Measurements from ENCODE around the gene DPP9. TPM values are rescaled to one million over a fixed set of nuclear protein-coding genes. Genes with fewer than 3 reads are reported as not detected.
"Not testable (repeated sequence)": the region's sequence is repeated elsewhere in the genome, so short reads cannot be mapped to it uniquely, and the experiment has no call there.

The DPP9 gene
- polyA plus RNA-seq, 2 of the 4 experiments (the other 2 are of a cell fraction), result 10.1 to 53.5 TPM

DNA sequence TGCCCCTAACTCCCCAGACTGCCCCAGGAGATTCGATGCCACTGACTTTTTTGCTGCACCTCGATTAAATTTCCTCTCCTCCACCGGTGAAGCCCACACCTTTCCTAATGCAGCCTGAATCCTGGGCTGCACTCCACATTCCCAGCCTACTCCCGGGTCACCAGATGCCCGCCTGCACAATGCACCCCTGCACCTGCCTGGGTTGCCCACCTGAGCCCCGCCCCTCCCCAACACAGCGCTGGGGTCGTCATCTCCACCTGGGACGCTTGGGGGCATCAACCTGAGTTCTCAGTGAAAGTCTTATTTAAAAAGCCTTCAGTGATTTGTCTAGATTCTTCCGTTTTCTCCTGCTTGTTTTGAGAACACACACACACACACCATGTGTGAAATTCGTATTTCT, 24.5 kb upstream of the DPP9 start:
- peaks cover 10% of the 10 kb centered on the region; the same call in 2 of the 3 replicates for H3K4me1 ChIP-seq
- no peak for DNase-seq (ENCODE audit: low read depth in 1 of 2, low spot score in 1 of 2)
- 32% methylated on average over 11 of the region's 11 CpGs for WGBS (ENCODE audit: missing lambda C conversion rate)
- CTCF ChIA-PET, result interaction anchor here (2.4 to 4.8 kb wide), 2 partner anchors 15 to 42 kb away, joined by 9 to 17 read pairs; partner anchors contain the start of gene FEM1A
- POLR2A ChIA-PET, result no interaction called here
- no peak overlapping the region for H3K4me3 ChIP-seq
- no peak for FAIRE-seq
- TF ChIP-seq, protein P1, sequence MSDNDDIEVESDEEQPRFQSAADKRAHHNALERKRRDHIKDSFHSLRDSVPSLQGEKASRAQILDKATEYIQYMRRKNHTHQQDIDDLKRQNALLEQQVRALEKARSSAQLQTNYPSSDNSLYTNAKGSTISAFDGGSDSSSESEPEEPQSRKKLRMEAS (IDR thresholded peaks at IDR 0.05), result no peak
- TF ChIP-seq HOXB5 (CRISPR knock-in tag; IDR thresholded peaks at IDR 0.05) (no peak), SREBF2 (IDR thresholded peaks at IDR 0.05) (no peak), BHLHE40 (IDR thresholded peaks at IDR 0.05; ENCODE audit: low read depth, low read length) (no peak), CHD2 (IDR thresholded peaks at IDR 0.05; ENCODE audit: low read length, partially characterized antibody) (no peak), KDM5A (IDR thresholded peaks at IDR 0.05) (no peak), MAFK (IDR thresholded peaks at IDR 0.05; ENCODE audit: partially characterized antibody) (no peak), ZC3H11A (IDR thresholded peaks at IDR 0.05) (no peak), JUNB (IDR thresholded peaks at IDR 0.05) (no peak), TP53 (CRISPR knock-in tag; IDR thresholded peaks at IDR 0.05) (no peak), ZSCAN20 (CRISPR knock-in tag; IDR thresholded peaks at IDR 0.05) (no peak), HOXA7 (CRISPR knock-in tag; IDR thresholded peaks at IDR 0.05) (no peak), CBX2 (IDR thresholded peaks at IDR 0.05; ENCODE audit: borderline replicate concordance, low read depth) (no peak), CHD4 (IDR thresholded peaks at IDR 0.05; ENCODE audit: borderline replicate concordance) (no peak), EP300 (IDR thresholded peaks at IDR 0.05) (no peak)
- TF ChIP-seq, protein P2, sequence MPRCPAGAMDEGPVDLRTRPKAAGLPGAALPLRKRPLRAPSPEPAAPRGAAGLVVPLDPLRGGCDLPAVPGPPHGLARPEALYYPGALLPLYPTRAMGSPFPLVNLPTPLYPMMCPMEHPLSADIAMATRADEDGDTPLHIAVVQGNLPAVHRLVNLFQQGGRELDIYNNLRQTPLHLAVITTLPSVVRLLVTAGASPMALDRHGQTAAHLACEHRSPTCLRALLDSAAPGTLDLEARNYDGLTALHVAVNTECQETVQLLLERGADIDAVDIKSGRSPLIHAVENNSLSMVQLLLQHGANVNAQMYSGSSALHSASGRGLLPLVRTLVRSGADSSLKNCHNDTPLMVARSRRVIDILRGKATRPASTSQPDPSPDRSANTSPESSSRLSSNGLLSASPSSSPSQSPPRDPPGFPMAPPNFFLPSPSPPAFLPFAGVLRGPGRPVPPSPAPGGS (IDR thresholded peaks at IDR 0.05), result no peak
- TF ChIP-seq, protein P3, sequence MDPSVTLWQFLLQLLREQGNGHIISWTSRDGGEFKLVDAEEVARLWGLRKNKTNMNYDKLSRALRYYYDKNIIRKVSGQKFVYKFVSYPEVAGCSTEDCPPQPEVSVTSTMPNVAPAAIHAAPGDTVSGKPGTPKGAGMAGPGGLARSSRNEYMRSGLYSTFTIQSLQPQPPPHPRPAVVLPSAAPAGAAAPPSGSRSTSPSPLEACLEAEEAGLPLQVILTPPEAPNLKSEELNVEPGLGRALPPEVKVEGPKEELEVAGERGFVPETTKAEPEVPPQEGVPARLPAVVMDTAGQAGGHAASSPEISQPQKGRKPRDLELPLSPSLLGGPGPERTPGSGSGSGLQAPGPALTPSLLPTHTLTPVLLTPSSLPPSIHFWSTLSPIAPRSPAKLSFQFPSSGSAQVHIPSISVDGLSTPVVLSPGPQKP (IDR thresholded peaks at IDR 0.05; ENCODE audit: low read depth, low read length), result no peak
- TF ChIP-seq, protein P4, sequence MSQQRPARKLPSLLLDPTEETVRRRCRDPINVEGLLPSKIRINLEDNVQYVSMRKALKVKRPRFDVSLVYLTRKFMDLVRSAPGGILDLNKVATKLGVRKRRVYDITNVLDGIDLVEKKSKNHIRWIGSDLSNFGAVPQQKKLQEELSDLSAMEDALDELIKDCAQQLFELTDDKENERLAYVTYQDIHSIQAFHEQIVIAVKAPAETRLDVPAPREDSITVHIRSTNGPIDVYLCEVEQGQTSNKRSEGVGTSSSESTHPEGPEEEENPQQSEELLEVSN (IDR thresholded peaks at IDR 0.05; ENCODE audit: borderline replicate concordance, low read depth), result no peak
- TF ChIP-seq, protein P5, sequence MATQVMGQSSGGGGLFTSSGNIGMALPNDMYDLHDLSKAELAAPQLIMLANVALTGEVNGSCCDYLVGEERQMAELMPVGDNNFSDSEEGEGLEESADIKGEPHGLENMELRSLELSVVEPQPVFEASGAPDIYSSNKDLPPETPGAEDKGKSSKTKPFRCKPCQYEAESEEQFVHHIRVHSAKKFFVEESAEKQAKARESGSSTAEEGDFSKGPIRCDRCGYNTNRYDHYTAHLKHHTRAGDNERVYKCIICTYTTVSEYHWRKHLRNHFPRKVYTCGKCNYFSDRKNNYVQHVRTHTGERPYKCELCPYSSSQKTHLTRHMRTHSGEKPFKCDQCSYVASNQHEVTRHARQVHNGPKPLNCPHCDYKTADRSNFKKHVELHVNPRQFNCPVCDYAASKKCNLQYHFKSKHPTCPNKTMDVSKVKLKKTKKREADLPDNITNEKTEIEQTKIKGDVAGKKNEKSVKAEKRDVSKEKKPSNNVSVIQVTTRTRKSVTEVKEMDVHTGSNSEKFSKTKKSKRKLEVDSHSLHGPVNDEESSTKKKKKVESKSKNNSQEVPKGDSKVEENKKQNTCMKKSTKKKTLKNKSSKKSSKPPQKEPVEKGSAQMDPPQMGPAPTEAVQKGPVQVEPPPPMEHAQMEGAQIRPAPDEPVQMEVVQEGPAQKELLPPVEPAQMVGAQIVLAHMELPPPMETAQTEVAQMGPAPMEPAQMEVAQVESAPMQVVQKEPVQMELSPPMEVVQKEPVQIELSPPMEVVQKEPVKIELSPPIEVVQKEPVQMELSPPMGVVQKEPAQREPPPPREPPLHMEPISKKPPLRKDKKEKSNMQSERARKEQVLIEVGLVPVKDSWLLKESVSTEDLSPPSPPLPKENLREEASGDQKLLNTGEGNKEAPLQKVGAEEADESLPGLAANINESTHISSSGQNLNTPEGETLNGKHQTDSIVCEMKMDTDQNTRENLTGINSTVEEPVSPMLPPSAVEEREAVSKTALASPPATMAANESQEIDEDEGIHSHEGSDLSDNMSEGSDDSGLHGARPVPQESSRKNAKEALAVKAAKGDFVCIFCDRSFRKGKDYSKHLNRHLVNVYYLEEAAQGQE (IDR thresholded peaks at IDR 0.05), result no peak
- H3K4me2 ChIP-seq, result no peak overlapping the region
- H3K27ac ChIP-seq, result no peak overlapping the region
- no peaks in the 10 kb centered on the region for H3K9me3 ChIP-seq
- ATAC-seq, result no peak

DNA sequence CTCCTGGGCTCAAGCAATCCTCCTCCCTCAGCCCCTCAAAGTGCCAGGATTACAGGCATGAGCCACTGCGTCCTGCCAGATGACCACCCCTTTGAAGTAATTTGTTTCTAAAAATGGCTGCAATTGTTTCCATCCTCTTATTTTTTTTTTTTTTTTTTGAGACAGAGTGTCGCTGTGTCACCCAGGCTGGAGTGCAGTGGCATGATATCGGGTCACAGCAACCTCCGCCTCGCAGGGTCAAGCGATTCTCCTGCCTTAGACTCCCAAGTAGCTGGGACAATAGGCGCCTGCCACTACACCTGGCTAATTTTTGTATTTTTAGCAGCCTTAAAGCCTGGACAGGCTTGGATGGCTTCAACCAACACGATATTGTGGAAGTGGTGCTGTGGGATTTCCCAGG, 22.3 kb upstream of the DPP9 start:
- no peak for TF ChIP-seq ZSCAN20 (CRISPR knock-in tag; IDR thresholded peaks at IDR 0.05)
- no peak for TF ChIP-seq MAZ (IDR thresholded peaks at IDR 0.05; ENCODE audit: borderline replicate concordance, low read depth, low read length)
- no peak for TF ChIP-seq CEBPB (IDR thresholded peaks at IDR 0.05)
- H3K4me1 ChIP-seq, result peaks cover 10% of the 10 kb centered on the region; the same call in 2 of the 3 replicates
- FAIRE-seq (no peak), DNase-seq (ENCODE audit: low read depth in 1 of 2, low spot score in 1 of 2) (no peak), ATAC-seq (no peak)
- 79% methylated on average over 6 of the region's 8 CpGs for WGBS (ENCODE audit: missing lambda C conversion rate)
- H3K9me3 ChIP-seq, result no peaks in the 10 kb centered on the region
- CTCF ChIA-PET, result interaction anchor here (0.6 to 4.8 kb wide), 5 partner anchors 13 to 73 kb away, joined by 3 to 17 read pairs (median 4); partner anchors contain the start of gene FEM1A
- no peak overlapping the region for H3K4me3 ChIP-seq
- no peak overlapping the region; a peak in 1 of 6 replicates for H3K27ac ChIP-seq
- no peak overlapping the region for H3K4me2 ChIP-seq
- POLR2A ChIA-PET, result no interaction called here

DNA sequence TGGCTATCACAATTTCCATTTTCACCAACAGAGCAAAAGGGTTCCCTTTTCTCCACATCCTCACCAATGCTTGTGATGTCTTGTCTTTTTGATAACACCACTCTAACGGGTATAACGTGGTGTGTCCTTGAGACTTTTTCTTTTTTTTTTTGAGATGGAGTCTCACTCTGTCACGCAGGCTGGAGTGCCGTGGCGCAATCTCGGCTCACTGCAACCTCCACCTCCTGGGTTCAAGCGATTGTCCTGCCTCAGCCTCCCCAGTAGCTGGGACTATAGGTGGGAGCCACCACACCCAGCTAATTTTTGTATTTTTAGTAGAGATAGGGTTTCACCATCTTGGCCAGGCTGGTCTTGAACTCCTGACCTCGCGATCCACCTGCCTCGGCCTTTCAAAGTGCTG, 21.5 kb upstream of the DPP9 start:
- CTCF ChIA-PET, result interaction anchor here (0.6 to 4.8 kb wide), 5 partner anchors 22 to 122 kb away, joined by 3 to 17 read pairs (median 4); partner anchors contain the start of gene FEM1A
- H3K4me2 ChIP-seq, result peak overlapping the region; percentile 17; the same call in 1 of the 3 replicates
- FAIRE-seq; ATAC-seq; POLR2A ChIA-PET; H3K4me3 ChIP-seq; H3K9me3 ChIP-seq; DNase-seq (ENCODE audit: low read depth in 1 of 2, low spot score in 1 of 2): not testable (repeated sequence)
- peak overlapping the region in 1 of 2 experiments; percentile 42; a peak in 1 of 6 replicates for H3K27ac ChIP-seq
- 78% methylated on average over 10 of the region's 10 CpGs for WGBS (ENCODE audit: missing lambda C conversion rate)
- peaks cover 10% of the 10 kb centered on the region; the same call in 2 of the 3 replicates for H3K4me1 ChIP-seq

Data from A549 (cell line).